ENCODE data around the gene METTL15. TPM values are rescaled to one million over a fixed set of nuclear protein-coding genes. Genes with fewer than 3 reads are reported as not detected.
A peak's percentile ranks its signal among the peaks of the same experiment; 100 is the strongest.

The METTL15 gene
- total and polyA plus RNA-seq, 2 of the 8 experiments (the other 6 are each of a cell fraction or from before 2014, with no cell fraction given) = 5.4 to 10.5 TPM

DNA sequence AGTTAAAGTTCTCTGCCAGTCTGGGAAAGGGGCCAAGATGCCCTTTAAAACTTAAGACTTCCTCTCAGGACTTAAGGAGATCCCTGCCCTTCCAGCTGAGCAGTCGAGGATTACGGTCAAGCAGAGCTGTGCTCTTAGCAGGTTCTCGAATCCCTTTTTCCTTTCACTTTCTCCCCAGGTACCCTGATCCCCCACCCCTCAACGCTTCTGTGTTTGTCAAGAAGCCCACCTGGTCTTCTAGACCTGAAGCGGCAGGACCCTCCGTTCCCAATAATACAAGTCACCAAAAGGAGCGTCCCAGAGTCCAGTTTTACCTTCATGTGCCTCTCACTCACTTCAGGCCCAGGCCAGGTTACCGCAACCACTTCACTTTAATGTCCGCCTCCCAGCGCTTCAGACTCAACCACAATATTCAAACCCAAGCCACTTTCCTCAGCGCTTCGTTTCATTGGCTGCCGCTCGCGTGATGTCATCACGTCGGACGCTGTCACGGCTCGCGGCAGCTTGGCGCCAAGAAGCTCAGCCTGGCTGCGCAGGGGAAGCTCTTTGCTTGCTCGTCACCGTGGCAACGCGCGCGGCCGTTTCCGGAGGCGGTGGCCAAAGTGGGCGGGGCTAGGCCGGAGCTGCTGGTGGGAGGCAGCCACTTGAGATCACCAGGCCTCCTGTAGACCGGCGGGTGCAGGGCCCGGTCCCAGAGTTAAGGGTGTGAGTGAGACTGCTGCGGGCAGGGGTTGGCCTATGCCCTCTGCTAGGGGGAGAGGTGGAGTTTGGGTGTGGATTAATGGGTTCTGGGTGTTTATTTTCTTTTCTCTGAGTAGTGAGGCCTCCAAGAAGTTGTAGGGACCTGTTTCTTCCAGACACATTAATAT, at the start of gene METTL15, which contains the start of gene KIF18A (continued):
- TF ChIP-seq, protein P1, sequence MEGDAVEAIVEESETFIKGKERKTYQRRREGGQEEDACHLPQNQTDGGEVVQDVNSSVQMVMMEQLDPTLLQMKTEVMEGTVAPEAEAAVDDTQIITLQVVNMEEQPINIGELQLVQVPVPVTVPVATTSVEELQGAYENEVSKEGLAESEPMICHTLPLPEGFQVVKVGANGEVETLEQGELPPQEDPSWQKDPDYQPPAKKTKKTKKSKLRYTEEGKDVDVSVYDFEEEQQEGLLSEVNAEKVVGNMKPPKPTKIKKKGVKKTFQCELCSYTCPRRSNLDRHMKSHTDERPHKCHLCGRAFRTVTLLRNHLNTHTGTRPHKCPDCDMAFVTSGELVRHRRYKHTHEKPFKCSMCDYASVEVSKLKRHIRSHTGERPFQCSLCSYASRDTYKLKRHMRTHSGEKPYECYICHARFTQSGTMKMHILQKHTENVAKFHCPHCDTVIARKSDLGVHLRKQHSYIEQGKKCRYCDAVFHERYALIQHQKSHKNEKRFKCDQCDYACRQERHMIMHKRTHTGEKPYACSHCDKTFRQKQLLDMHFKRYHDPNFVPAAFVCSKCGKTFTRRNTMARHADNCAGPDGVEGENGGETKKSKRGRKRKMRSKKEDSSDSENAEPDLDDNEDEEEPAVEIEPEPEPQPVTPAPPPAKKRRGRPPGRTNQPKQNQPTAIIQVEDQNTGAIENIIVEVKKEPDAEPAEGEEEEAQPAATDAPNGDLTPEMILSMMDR (IDR thresholded peaks at IDR 0.05; ENCODE audit: control extremely low read depth in 1 of 3, insufficient read depth in 1 of 3, low read depth in 1 of 3, low read length in 3 of 3) = no peak
- no peak for TF ChIP-seq CEBPB (IDR thresholded peaks at IDR 0.05; ENCODE audit: low read depth, low read length)
- peak; percentile 82 for TF ChIP-seq KDM4A (IDR thresholded peaks at IDR 0.05; ENCODE audit: low read depth, low read length, severe bottlenecking)
- no peak for TF ChIP-seq EZH2 (IDR thresholded peaks at IDR 0.05; ENCODE audit: low read depth, low read length, severe bottlenecking)
- no peak for TF ChIP-seq POU5F1 (IDR thresholded peaks at IDR 0.05; ENCODE audit: low read depth, low read length)
- peak in 1 of 2 experiments; percentile 5; a peak in 1 of 4 replicates for TF ChIP-seq RAD21 (IDR thresholded peaks at IDR 0.05 in 1 of 2, conservative IDR thresholded peaks at IDR 0.05 in 1 of 2; ENCODE audit: low read depth in 2 of 2, low read length in 2 of 2)
- TF ChIP-seq, protein P2, sequence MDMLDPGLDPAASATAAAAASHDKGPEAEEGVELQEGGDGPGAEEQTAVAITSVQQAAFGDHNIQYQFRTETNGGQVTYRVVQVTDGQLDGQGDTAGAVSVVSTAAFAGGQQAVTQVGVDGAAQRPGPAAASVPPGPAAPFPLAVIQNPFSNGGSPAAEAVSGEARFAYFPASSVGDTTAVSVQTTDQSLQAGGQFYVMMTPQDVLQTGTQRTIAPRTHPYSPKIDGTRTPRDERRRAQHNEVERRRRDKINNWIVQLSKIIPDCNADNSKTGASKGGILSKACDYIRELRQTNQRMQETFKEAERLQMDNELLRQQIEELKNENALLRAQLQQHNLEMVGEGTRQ (IDR thresholded peaks at IDR 0.05; ENCODE audit: low read length) = no peak
- TF ChIP-seq FOSL1 (IDR thresholded peaks at IDR 0.05; ENCODE audit: insufficient read depth, low read depth, low read length) = no peak
- no peak for TF ChIP-seq SP2 (IDR thresholded peaks at IDR 0.05; ENCODE audit: low read length)
- TF ChIP-seq ZNF274 (IDR thresholded peaks at IDR 0.05; ENCODE audit: borderline replicate concordance, extremely low read depth, low read length) = no peak
- TF ChIP-seq, protein P3, sequence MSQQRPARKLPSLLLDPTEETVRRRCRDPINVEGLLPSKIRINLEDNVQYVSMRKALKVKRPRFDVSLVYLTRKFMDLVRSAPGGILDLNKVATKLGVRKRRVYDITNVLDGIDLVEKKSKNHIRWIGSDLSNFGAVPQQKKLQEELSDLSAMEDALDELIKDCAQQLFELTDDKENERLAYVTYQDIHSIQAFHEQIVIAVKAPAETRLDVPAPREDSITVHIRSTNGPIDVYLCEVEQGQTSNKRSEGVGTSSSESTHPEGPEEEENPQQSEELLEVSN (IDR thresholded peaks at IDR 0.05) = peak; percentile 17
- peak; percentile 95 for TF ChIP-seq CREB1 (IDR thresholded peaks at IDR 0.05)
- TF ChIP-seq, protein P4, sequence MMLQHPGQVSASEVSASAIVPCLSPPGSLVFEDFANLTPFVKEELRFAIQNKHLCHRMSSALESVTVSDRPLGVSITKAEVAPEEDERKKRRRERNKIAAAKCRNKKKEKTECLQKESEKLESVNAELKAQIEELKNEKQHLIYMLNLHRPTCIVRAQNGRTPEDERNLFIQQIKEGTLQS (IDR thresholded peaks at IDR 0.05; ENCODE audit: insufficient read depth, low read depth, low read length) = no peak
- TF ChIP-seq ASH2L (IDR thresholded peaks at IDR 0.05; ENCODE audit: low read length) = peak; percentile 94
- TF ChIP-seq SUZ12 (IDR thresholded peaks at IDR 0.05; ENCODE audit: low read length) = no peak
- TF ChIP-seq YY1 (IDR thresholded peaks at IDR 0.05; ENCODE audit: low read depth, low read length) = no peak
- no peak for TF ChIP-seq BRCA1 (IDR thresholded peaks at IDR 0.05; ENCODE audit: low read depth, low read length)
- TF ChIP-seq GTF2F1 (IDR thresholded peaks at IDR 0.05; ENCODE audit: borderline replicate concordance, low read depth, low read length) = no peak
- TF ChIP-seq KDM5A (IDR thresholded peaks at IDR 0.05; ENCODE audit: low read length) = no peak
